GM12874 (cell line): ENCODE measurements around the gene SH2B2.
A peak's percentile ranks its signal among the peaks of the same experiment; 100 is the strongest.

Experiments used
- CTCF ChIP-seq: IDR thresholded peaks from 2 replicates; pipeline ENCODE4 v1.5.1; 2011; ENCODE audit warnings: low read depth, mild to moderate bottlenecking, control low read depth, low read length, moderate library complexity; ENCODE audit not compliant: insufficient read depth

The SH2B2 gene

GRCh38 chr7:102284399-102284798 lies 2.3 kb upstream of the SH2B2 start:
- TF ChIP-seq CTCF, result no peak

GRCh38 chr7:102284891-102285539 lies 1.7 kb upstream of the SH2B2 start:
- TF ChIP-seq CTCF, result no peak

GRCh38 chr7:102285540-102286236 lies 980 bp upstream of the SH2B2 start:
- TF ChIP-seq CTCF, result no peak

GRCh38 chr7:102287111-102287980 lies 678 bp downstream of the SH2B2 start:
- no peak for TF ChIP-seq CTCF

- TF ChIP-seq CTCF, result no peak
These were observed 1.3 kb downstream of the SH2B2 start for GRCh38 chr7:102287981-102288278.

GRCh38 chr7:102288285-102288930 lies 1.7 kb downstream of the SH2B2 start:
- TF ChIP-seq CTCF, result peak; percentile 47

GRCh38 chr7:102289057-102289456 lies 2.4 kb downstream of the SH2B2 start:
- TF ChIP-seq CTCF, result no peak
